ENCODE data around the gene PRDX2. TPM values are rescaled to one million over a fixed set of nuclear protein-coding genes. Genes with fewer than 3 reads are reported as not detected.

Gene PRDX2
- total RNA-seq, result 409 and 461 TPM in 2 replicates

DNA sequence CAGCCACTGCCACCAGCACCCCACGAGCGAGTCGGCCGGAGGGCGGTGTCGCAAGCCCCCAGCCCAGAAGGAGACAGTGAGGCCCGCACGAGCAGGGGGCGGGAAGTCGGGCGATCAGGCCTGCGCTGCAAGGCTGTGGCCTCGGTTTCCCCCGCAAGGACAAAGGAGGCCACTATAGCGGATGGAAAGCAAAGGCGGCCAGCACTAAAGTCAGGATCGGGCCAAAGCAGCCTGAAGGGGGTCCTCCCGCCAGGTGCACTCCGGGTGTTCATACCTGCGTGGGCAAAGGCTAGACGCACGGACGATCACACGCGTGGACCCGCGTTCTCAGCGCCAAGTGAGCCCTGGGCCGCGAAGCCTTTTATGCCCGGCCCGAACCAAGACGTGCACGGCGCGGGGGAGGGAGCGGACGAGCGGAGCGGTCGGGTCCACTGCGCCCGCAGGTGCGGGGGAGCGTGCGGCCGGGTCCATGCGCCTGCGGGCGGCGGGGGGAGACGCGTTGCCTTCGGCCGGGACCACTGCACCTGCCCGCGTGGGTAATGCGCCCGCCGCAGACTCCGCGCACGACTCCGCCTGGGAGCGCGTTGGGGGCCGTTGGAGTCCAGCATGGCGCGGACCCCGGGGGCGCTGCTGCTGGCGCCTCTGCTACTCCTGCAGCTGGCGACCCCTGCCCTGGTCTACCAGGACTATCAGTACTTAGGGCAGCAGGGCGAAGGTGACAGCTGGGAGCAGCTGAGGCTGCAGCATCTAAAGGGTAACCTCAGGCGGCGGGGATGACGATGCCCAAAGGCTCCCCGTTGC, at the start of gene PRDX2, which contains the start of gene THSD8:
PRDX2 (minus strand) TSS at position 335 of the 801 bp plus-strand sequence. CDS start 539 bp downstream, outside the sequence.
THSD8 (plus strand) TSS at position 604 of the 801 bp plus-strand sequence; CDS start at position 607, 3 bp downstream.

GRCh38 chr19:12838182-12838885, 36.7 kb upstream of the PRDX2 start, which contains the start of gene MAST1:
MAST1 (plus strand) TSS chr19:12838515; CDS start chr19:12838573, 58 bp downstream.

DNA sequence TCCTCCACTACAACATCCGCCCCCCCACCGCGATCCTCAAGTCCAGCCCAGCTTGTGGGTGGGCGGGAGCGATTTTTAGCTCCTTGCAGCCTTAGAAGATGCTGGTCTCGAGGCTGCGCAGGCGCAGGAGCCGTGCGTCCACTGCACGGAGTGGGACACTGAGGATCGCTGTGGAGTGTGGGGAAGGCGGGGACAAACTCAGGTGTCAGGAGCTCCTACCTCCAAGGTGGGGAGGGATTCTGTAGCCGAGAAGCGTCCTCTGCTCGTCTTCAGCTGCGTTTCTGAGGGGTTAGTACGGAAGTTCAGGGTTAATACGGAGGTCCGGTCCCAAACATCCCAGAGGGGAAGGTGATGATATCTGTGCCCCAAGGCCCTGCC, 33.0 kb upstream of the PRDX2 start, which contains the start of gene RTBDN:
RTBDN (minus strand) TSS at position 14 of the 378 bp plus-strand sequence. CDS start 4,600 bp downstream, outside the sequence.

DNA sequence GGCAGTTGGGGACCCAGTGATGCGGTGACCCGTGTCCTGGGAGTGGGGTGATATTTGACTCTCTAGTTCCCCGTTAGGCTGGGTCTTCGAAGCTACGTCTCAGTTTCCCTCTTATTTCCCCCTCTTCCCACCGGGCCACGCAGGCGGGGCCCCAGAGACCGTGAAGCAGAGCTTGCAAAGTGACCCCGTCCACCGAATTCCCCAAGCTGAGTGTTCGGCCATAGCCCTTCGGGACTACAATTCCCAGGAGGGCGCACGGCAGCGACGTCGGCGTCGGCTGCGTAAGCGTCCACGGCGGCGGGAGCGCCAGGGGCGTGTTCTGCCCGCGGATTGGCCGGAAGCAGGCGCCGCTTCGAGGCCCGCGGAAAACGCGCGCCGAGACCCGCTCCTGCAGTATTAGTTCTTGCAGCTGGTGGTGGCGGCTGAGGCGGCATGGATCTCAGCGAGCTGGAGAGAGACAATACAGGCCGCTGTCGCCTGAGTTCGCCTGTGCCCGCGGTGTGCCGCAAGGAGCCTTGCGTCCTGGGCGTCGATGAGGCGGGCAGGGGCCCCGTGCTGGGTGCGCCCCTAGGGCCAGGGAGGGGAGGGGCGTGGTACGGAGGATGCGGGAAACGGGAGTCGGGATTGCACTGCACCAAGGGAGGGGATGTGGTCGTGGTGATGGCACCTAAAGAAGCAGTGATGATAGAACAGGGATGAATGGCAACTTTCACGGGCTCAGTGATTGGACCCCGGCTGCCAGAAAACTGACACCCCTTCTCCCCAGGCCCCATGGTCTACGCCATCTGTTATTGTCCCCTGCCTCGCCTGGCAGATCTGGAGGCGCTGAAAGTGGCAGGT, 4.9 kb upstream of the PRDX2 start, which contains the start of gene RNASEH2A:
RNASEH2A (plus strand) TSS at position 343 of the 840 bp plus-strand sequence; CDS start at position 433, 90 bp downstream.

DNA sequence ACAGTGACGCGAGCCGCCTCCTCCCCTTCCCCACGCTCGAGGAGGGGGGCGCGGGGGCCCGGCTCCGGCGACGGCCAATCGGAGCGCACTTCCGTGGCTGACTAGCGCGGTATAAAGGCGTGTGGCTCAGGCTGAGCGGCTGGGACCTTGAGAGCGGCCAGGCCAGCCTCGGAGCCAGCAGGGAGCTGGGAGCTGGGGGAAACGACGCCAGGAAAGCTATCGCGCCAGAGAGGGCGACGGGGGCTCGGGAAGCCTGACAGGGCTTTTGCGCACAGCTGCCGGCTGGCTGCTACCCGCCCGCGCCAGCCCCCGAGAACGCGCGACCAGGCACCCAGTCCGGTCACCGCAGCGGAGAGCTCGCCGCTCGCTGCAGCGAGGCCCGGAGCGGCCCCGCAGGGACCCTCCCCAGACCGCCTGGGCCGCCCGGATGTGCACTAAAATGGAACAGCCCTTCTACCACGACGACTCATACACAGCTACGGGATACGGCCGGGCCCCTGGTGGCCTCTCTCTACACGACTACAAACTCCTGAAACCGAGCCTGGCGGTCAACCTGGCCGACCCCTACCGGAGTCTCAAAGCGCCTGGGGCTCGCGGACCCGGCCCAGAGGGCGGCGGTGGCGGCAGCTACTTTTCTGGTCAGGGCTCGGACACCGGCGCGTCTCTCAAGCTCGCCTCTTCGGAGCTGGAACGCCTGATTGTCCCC, 10.1 kb downstream of the PRDX2 start, which contains the start of gene JUNB:
JUNB (plus strand) TSS at position 142 of the 706 bp plus-strand sequence; CDS start at position 428, 286 bp downstream.

DNA sequence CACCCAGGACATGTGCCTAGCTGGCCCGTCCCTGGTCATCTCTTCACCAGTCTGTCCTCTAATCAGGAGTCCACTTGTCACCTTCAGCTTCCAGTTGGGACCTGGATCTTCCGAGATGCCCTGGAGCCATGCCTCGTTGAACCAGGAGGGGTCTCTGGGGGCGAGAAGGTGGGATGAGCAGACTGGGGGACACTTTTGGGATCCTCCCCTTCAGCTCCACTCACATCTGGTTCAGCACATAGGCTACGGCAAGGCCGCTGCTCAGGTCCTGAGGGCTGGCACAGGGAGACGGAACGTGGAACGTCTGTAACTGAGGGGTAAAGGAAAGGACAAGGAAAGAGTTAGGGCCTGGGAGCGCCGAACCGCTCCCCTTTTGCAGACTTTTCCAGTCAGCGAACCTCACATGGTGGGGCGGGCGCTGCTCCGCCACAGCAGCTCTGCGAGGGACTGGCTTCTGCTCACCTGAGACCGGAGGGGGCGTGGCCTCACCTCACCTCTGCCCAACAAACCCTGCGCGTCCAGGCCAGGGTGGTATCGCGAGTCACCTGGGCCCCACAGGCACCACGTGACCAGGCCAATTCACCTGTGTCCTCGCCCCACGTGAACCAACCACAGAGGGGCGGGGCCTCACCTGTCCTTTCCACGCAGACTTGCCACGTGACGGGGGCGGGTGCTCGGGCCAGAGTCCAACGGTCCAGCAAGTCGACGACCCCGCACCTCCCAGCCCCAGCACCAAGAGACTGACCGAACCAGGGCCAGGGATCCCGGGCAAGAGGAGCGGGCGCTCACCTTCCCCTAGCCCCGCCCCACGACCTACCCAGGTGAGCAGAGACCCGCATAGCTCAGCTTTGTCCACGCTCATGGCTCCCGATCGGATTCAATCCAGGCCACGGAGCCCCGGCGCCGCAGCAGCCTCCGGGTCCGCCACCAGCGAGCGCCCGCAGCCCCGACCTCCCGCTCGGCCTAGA, 26.7 kb downstream of the PRDX2 start, which contains the start of gene HOOK2:
HOOK2 (minus strand) TSS at position 965 of the 968 bp plus-strand sequence; CDS start at position 862, 103 bp downstream.

DNA sequence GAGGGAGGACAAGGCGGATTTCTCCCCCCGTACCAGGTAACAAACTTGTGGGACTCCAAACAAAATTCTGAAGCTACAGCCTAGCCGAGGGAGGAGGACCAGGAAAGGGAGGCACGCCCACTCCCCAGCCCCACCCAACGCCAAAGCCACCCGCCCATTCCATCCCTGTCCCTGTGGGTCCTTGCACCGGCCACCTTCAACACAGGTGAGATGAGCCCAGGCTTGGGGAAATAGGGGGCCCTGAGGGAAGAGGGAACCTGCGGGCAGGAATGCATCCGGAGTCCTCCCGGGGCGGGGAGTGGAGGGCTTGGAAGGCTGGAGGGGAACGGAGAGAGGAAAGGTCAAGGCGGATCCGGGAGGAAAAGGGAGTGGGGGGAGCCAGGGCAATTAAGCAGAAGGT, 50.0 kb downstream of the PRDX2 start, which contains the start of gene BEST2:
BEST2 (plus strand) TSS at position 157 of the 400 bp plus-strand sequence. CDS start 802 bp downstream, outside the sequence.

Other genes with a start within 250 kb of the PRDX2 start
- gene ZNF490, start 191.0 kb downstream of the PRDX2 start, total RNA-seq, result 5.6 and 5.7 TPM in 2 replicates
- 5.5 and 5.8 TPM in 2 replicates for gene ZNF791, start 190.9 kb downstream of the PRDX2 start, total RNA-seq
- gene MAN2B1, start 135.1 kb downstream of the PRDX2 start, total RNA-seq, result 38.1 and 48.3 TPM in 2 replicates
- 11.9 and 12.5 TPM in 2 replicates for gene WDR83, start 135.0 kb downstream of the PRDX2 start, total RNA-seq
- gene DHPS, start 119.9 kb downstream of the PRDX2 start, total RNA-seq, result 86.8 and 95.9 TPM in 2 replicates
- gene GNG14, start 113.8 kb downstream of the PRDX2 start, total RNA-seq, result not detected in 2 replicates
- gene FBXW9, start 105.2 kb downstream of the PRDX2 start, total RNA-seq, result 15.1 and 16.1 TPM in 2 replicates
- gene TNPO2, start 77.9 kb downstream of the PRDX2 start, total RNA-seq, result 19.3 and 22.4 TPM in 2 replicates
- gene TRIR, start 67.1 kb downstream of the PRDX2 start, total RNA-seq, result 361 and 399 TPM in 2 replicates
- gene GET3, start 64.3 kb downstream of the PRDX2 start, total RNA-seq, result 122 and 149 TPM in 2 replicates
- gene BEST2, start 50.0 kb downstream of the PRDX2 start, total RNA-seq, result not detected in 2 replicates
- 7.0 and 10.9 TPM in 2 replicates for gene HOOK2, start 26.2 kb downstream of the PRDX2 start, total RNA-seq
- 96.3 and 105 TPM in 2 replicates for gene JUNB, start 10.3 kb downstream of the PRDX2 start, total RNA-seq
- not detected in 2 replicates for gene THSD8, start 269 bp upstream of the PRDX2 start, total RNA-seq
- 57.0 and 62.4 TPM in 2 replicates for gene RNASEH2A, start 4.8 kb upstream of the PRDX2 start, total RNA-seq
- gene RTBDN, start 32.8 kb upstream of the PRDX2 start, total RNA-seq, result not detected in 2 replicates
- gene MAST1, start 36.7 kb upstream of the PRDX2 start, total RNA-seq, result 0.17 and 0.89 TPM in 2 replicates
- gene DNASE2, start 79.6 kb upstream of the PRDX2 start, total RNA-seq, result 21.3 and 28.6 TPM in 2 replicates
- gene KLF1, start 85.4 kb upstream of the PRDX2 start, total RNA-seq, result 0.17 TPM in 1 of 2 replicates, not detected in the other
- gene GCDH, start 89.4 kb upstream of the PRDX2 start, total RNA-seq, result 49.1 and 51.1 TPM in 2 replicates
- gene SYCE2, start 117.5 kb upstream of the PRDX2 start, total RNA-seq, result 0.74 and 0.84 TPM in 2 replicates
- 72.5 and 72.7 TPM in 2 replicates for gene FARSA, start 131.9 kb upstream of the PRDX2 start, total RNA-seq
- gene CALR, start 136.8 kb upstream of the PRDX2 start, total RNA-seq, result 1,083 and 1,086 TPM in 2 replicates
- 138 and 145 TPM in 2 replicates for gene RAD23A, start 144.1 kb upstream of the PRDX2 start, total RNA-seq
- 63.0 and 81.9 TPM in 2 replicates for gene GADD45GIP1, start 155.4 kb upstream of the PRDX2 start, total RNA-seq
- not detected in 2 replicates for gene DAND5, start 167.8 kb upstream of the PRDX2 start, total RNA-seq
- 41.0 and 42.9 TPM in 2 replicates for gene NFIX, start 193.7 kb upstream of the PRDX2 start, total RNA-seq

Measured in bronchus fibroblast of lung (primary cell).